Esophagus muscularis mucosa (tissue), 4 donors: ENCODE data around the gene PCDHGA12. TPM values are rescaled to one million over a fixed set of nuclear protein-coding genes. Genes with fewer than 3 reads are reported as not detected.
"Not testable (repeated sequence)": the region's sequence is repeated elsewhere in the genome, so short reads cannot be mapped to it uniquely, and the experiment has no call there.

ENCODE experiments used
- DNase-seq: peaks from one replicate; pipeline ENCODE4 v3.0.0-alpha.2; 2017; ENCODE audit errors: extremely low spot score
- H3K27ac ChIP-seq, 4 donors: fragments of 200-600 bp; sonication (generic); replicated peaks in 1 of 4; 1 replicate in 3 of 4; 2 replicates in 1 of 4; pipeline ENCODE4 v1.5.1; 2016 to 2019; ENCODE audit warnings: mild to moderate bottlenecking in 1 of 4
- H3K27me3 ChIP-seq, 4 donors: fragments of 200-600 bp; sonication (generic); one replicate each; pipeline versions ENCODE4 v1.5.1 to v1.6.0; 2016 to 2019
- H3K36me3 ChIP-seq, 4 donors: fragments of 200-600 bp; sonication (generic); one replicate each; pipeline ENCODE4 v1.5.1; 2016 to 2019
- H3K4me1 ChIP-seq, 4 donors: fragments of 200-600 bp; sonication (generic); one replicate each; pipeline ENCODE4 v1.5.1; 2016 to 2019
- H3K4me3 ChIP-seq, 4 donors: fragments of 200-600 bp; sonication (generic); 1 replicate in 2 of 4; 2 replicates in 2 of 4; pipeline ENCODE4 v1.5.1; 2016 to 2019; ENCODE audit warnings: mild to moderate bottlenecking in 4 of 4, moderate library complexity in 1 of 4
- H3K9me3 ChIP-seq, 4 donors: fragments of 200-600 bp; sonication (generic); 1 replicate in 3 of 4; 2 replicates in 1 of 4; pipeline ENCODE4 v1.5.1; 2016 to 2019
- EP300 ChIP-seq: sonication (generic); formaldehyde crosslinking; IDR thresholded peaks from one replicate; pipeline ENCODE4 v1.6.1; 2017; ENCODE audit warnings: antibody characterized with exemption
- POLR2A ChIP-seq: fragments of 450-650 bp; IDR thresholded peaks from one replicate; pipeline ENCODE4 v1.6.1; 2017; ENCODE audit warnings: antibody characterized with exemption, moderate library complexity, mild to moderate bottlenecking, low read depth
- POLR2AphosphoS5 ChIP-seq, 2 donors: sonication (generic); formaldehyde crosslinking; IDR thresholded peaks; one replicate each; pipeline ENCODE4 v1.6.1; 2017; ENCODE audit warnings: antibody characterized with exemption in 2 of 2
- WGBS: methylation state at CpG from one replicate; pipeline ENCODE4 v1.1.5; 2018; 5-methylcytosine and 5-hydroxymethylcytosine counted together
- intact Hi-C: fragments of 100-400 bp; cut with DNase I; formaldehyde crosslinking; loops from one replicate; pipeline ENCODE4 v1.15.1; 2023
- total RNA-seq, 4 donors: library from RNA; depleted of rRNA; stranded (reverse); fragments of >200 nt; gene quantifications; one replicate each; pipeline versions ENCODE4 v1.1.0 to v1.2.1, GENCODE V29; 2016
- TF ChIP-seq, protein P1 (sequence below), 3 experiments: fragments of 200-600 bp in 2 of 3; fragments of 450-650 bp in 1 of 3; sonication (generic) in 2 of 3; IDR thresholded peaks; one replicate each; pipeline ENCODE4 v1.5.1; 2017 to 2019; ENCODE audit warnings: antibody characterized with exemption in 3 of 3, mild to moderate bottlenecking in 2 of 3, moderate library complexity in 1 of 3

PCDHGA12 gene
- total RNA-seq, 4 donors from 2014 or later, result 7.6 to 13.7 (median 11.6) TPM

DNA sequence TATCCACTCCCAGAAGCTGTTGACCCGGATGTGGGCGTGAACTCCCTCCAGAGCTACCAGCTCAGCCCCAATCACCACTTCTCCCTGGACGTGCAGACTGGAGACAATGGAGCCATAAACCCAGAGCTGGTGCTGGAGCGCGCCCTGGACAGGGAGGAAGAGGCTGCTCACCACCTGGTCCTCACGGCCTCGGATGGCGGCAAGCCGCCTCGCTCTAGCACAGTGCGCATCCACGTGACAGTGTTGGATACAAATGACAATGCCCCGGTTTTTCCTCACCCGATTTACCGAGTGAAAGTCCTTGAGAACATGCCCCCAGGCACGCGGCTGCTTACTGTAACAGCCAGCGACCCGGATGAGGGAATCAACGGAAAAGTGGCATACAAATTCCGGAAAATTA, 37.0 kb upstream of the PCDHGA12 start:
- H3K36me3 ChIP-seq, result peaks cover 0 to 12% (median 5%) of the 10 kb centered on the region in 4 donors
- TF ChIP-seq POLR2A (no peak), POLR2AphosphoS5 (IDR thresholded peaks at IDR 0.05) (no peak), EP300 (no peak)
- TF ChIP-seq, protein P1, sequence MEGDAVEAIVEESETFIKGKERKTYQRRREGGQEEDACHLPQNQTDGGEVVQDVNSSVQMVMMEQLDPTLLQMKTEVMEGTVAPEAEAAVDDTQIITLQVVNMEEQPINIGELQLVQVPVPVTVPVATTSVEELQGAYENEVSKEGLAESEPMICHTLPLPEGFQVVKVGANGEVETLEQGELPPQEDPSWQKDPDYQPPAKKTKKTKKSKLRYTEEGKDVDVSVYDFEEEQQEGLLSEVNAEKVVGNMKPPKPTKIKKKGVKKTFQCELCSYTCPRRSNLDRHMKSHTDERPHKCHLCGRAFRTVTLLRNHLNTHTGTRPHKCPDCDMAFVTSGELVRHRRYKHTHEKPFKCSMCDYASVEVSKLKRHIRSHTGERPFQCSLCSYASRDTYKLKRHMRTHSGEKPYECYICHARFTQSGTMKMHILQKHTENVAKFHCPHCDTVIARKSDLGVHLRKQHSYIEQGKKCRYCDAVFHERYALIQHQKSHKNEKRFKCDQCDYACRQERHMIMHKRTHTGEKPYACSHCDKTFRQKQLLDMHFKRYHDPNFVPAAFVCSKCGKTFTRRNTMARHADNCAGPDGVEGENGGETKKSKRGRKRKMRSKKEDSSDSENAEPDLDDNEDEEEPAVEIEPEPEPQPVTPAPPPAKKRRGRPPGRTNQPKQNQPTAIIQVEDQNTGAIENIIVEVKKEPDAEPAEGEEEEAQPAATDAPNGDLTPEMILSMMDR (IDR thresholded peaks at IDR 0.05), result no peak
- no peaks in the 10 kb centered on the region for H3K4me1 ChIP-seq
- no peak overlapping the region for H3K27ac ChIP-seq
- no peak for DNase-seq
- intact Hi-C loops, result no loop called here
- peaks cover 12 to 97% (median 95%) of the 10 kb centered on the region in 4 donors for H3K9me3 ChIP-seq
- no peak overlapping the region for H3K4me3 ChIP-seq
- H3K27me3 ChIP-seq, result peaks cover 0 to 12% (median 0%) of the 10 kb centered on the region in 4 donors
- WGBS, result 43% methylated on average over 16 of the region's 21 CpGs

DNA sequence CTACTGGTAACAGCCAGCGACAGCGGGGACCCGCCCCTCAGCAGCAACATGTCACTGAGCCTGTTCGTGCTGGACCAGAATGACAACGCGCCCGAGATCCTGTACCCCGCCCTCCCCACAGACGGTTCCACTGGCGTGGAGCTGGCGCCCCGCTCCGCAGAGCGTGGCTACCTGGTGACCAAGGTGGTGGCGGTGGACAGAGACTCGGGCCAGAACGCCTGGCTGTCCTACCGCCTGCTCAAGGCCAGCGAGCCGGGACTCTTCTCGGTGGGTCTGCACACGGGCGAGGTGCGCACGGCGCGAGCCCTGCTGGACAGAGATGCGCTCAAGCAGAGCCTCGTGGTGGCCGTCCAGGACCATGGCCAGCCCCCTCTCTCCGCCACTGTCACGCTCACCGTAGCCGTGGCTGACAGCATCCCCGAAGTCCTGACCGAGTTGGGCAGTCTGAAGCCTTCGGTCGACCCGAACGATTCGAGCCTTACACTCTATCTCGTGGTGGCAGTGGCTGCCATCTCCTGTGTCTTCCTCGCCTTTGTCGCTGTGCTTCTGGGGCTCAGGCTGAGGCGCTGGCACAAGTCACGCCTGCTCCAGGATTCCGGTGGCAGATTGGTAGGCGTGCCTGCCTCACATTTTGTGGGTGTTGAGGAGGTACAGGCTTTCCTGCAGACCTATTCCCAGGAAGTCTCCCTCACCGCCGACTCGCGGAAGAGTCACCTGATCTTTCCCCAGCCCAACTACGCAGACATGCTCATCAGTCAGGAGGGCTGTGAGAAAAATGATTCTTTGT, 35.7 kb upstream of the PCDHGA12 start:
- Histone ChIP-seq H3K9me3 (peaks cover 24 to 97% (median 95%) of the 10 kb centered on the region in 4 donors), H3K36me3 (peaks cover 0 to 12% (median 4%) of the 10 kb centered on the region in 4 donors)
- H3K27ac ChIP-seq, H3K4me1 ChIP-seq, H3K27me3 ChIP-seq, DNase-seq, intact Hi-C loops, H3K4me3 ChIP-seq: not testable (repeated sequence)
- 28% methylated on average over 21 of the region's 53 CpGs for WGBS

DNA sequence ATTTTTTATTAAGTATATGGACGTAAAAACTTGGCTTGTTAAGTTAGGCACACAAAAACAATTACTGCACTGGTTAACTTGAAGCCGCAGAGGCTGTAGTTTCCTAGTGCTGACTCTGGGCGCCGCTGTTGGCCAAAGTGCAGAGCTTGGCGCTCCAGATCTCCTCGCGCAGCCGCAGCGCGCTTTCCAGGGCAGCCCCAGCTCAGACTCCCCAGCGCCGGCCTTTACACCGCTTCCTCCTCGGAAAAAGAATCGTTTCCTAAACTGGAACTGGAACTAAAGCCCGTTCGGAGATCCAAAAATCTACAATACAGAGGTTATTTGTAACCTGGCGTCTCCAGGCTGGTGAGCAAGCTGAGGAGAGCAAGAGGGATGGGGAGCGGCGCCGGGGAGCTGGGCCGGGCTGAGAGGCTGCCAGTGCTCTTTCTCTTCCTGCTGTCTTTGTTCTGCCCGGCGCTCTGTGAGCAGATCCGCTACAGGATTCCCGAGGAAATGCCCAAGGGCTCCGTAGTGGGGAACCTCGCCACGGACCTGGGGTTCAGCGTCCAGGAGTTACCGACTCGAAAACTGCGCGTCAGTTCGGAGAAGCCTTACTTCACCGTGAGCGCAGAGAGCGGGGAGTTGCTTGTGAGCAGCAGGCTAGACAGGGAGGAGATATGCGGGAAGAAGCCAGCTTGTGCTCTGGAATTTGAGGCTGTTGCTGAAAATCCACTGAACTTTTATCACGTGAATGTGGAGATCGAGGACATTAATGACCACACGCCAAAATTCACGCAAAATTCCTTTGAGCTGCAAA, 32.4 kb upstream of the PCDHGA12 start, which contains the start of gene PCDHGB5:
PCDHGB5 (plus strand) TSS at position 192 of the 796 bp plus-strand sequence; CDS start at position 373, 181 bp downstream.
- intact Hi-C loops, H3K4me1 ChIP-seq, H3K27ac ChIP-seq, H3K36me3 ChIP-seq, DNase-seq: not testable (repeated sequence)
- Histone ChIP-seq H3K9me3 (peaks cover 21 to 94% (median 93%) of the 10 kb centered on the region in 4 donors), H3K27me3 (peaks cover 0 to 13% (median 0%) of the 10 kb centered on the region in 4 donors), H3K4me3 (peak within 1 kb of the TSS; percentile 20 to 44 (median 28))
- TF ChIP-seq, protein P1 (IDR thresholded peaks at IDR 0.05), result peak; percentile 14 to 40 (median 37)
- WGBS, result 9% methylated on average over 20 of the region's 43 CpGs

DNA sequence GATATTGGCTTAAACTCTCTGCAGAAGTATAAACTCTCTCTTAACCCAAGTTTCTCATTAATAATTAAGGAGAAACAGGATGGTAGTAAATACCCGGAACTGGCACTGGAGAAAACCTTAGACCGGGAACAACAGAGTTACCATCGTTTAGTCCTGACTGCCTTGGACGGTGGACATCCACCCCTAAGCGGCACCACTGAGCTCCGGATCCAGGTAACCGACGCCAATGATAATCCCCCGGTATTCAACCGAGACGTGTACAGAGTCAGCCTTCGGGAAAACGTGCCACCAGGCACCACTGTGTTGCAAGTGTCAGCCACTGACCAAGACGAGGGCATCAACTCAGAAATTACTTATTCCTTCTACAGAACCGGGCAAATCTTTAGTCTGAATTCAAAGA, 31.7 kb upstream of the PCDHGA12 start:
- Histone ChIP-seq H3K4me3 (no peak overlapping the region), H3K27ac (no peak overlapping the region), H3K27me3 (peaks cover 0 to 9% (median 0%) of the 10 kb centered on the region in 4 donors), H3K9me3 (peaks cover 23 to 94% (median 93%) of the 10 kb centered on the region in 4 donors), H3K4me1 (no peaks in the 10 kb centered on the region), H3K36me3 (peaks cover 0 to 6% (median under 1%) of the 10 kb centered on the region in 4 donors)
- no peak for TF ChIP-seq POLR2AphosphoS5 (IDR thresholded peaks at IDR 0.05)
- intact Hi-C loops, result no loop called here
- 23% methylated on average over 11 of the region's 15 CpGs for WGBS
- DNase-seq, result no peak

DNA sequence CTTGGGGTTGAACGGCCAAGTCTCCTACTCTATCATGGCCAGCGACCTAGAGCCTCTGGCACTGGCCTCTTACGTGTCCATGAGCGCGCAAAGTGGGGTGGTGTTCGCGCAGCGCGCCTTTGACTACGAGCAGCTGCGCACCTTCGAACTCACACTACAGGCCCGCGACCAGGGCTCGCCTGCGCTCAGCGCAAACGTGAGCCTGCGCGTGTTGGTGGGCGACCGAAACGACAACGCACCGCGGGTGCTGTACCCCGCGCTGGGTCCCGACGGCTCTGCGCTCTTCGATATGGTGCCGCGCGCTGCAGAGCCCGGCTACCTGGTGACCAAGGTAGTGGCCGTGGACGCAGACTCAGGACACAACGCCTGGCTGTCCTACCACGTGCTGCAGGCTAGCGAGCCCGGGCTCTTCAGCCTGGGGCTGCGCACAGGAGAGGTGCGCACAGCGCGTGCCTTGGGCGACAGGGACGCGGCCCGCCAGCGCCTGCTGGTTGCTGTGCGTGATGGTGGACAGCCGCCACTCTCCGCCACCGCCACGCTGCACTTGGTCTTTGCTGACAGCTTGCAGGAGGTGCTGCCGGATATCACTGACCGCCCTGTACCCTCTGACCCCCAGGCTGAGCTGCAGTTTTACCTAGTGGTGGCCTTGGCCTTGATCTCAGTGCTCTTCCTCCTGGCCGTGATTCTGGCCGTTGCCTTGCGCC, 30.6 kb upstream of the PCDHGA12 start:
- WGBS, result 23% methylated on average over 33 of the region's 61 CpGs
- H3K4me3 ChIP-seq, result peak overlapping the region in 2 of 4 donors; percentile 5 to 18
- intact Hi-C loops, result no loop called here
- peaks cover 21 to 94% (median 93%) of the 10 kb centered on the region in 4 donors for H3K9me3 ChIP-seq
- no peak overlapping the region for H3K27ac ChIP-seq
- no peak for DNase-seq
- TF ChIP-seq POLR2A, result no peak
- no peak for TF ChIP-seq POLR2AphosphoS5 (IDR thresholded peaks at IDR 0.05)
- no peak for TF ChIP-seq EP300
- TF ChIP-seq, protein P1 (IDR thresholded peaks at IDR 0.05), result no peak
- peaks cover 0 to 6% (median 0%) of the 10 kb centered on the region in 4 donors for H3K36me3 ChIP-seq
- H3K27me3 ChIP-seq, result peaks cover 0 to 9% (median 0%) of the 10 kb centered on the region in 4 donors
- no peaks in the 10 kb centered on the region for H3K4me1 ChIP-seq
